ENCODE results near the gene FER. TPM values are rescaled to one million over a fixed set of nuclear protein-coding genes. Genes with fewer than 3 reads are reported as not detected.

FER gene
- total and polyA plus RNA-seq, 10 of the 15 experiments (the other 5 are each of a cell fraction or from before 2014, with no cell fraction given): 4.4 to 19.1 (median 9.6) TPM

- no peak for DNase-seq (ENCODE audit: low read depth, low spot score)
- no peaks in the 10 kb centered on the region for H3K27me3 ChIP-seq (replicated peaks in 1 of 2; ENCODE audit: control insufficient read depth in 2 of 2, insufficient read depth in 2 of 2, low read length in 1 of 2)
- no peak overlapping the region for H3K4me2 ChIP-seq (ENCODE audit: control insufficient read depth, insufficient read depth)
- 52% methylated on average over 2 of the region's 3 CpGs for WGBS (ENCODE audit: insufficient coverage, insufficient replicate concordance, low lambda C conversion rate, missing lambda C conversion rate)
- SMC1A ChIA-PET (ENCODE audit: uncharacterized antibody, unreplicated experiment): interaction anchor here (1.1 kb wide), 1 partner anchor 111 kb away, joined by 3 read pairs; no protein-coding TSS in a partner anchor
- no peaks in the 10 kb centered on the region for H3K36me3 ChIP-seq (ENCODE audit: control insufficient read depth in 2 of 2, insufficient read depth in 2 of 2, low read length in 1 of 2)
- FAIRE-seq: no peak
- in situ Hi-C loops (cut with MboI) (no loop called here), intact Hi-C loops (cut with micrococcal nuclease; ENCODE audit: unreplicated experiment) (no loop called here)
- H4K20me1 ChIP-seq (ENCODE audit: control insufficient read depth, insufficient read depth): no peaks in the 10 kb centered on the region
- no TSS peak for BruUV-seq (replicated peaks)
- RAD21 ChIA-PET (ENCODE audit: unreplicated experiment): no interaction called here
- no peaks in the 10 kb centered on the region; the same call in 2 of the 3 replicates for H3K9me3 ChIP-seq (replicated peaks; ENCODE audit: control insufficient read depth, insufficient read depth, low read length)
- no peaks in the 10 kb centered on the region for H3K4me1 ChIP-seq (ENCODE audit: control insufficient read depth, insufficient read depth, low read length)
- no peak overlapping the region for H3K27ac ChIP-seq (ENCODE audit: control insufficient read depth, insufficient read depth)
- ATAC-seq: no peak
- H2AFZ ChIP-seq (ENCODE audit: control insufficient read depth, low read depth, low read length): no peak overlapping the region
- H3K9ac ChIP-seq (ENCODE audit: control insufficient read depth, insufficient read depth, low read length): no peak overlapping the region
- TF ChIP-seq PBX3 (IDR thresholded peaks at IDR 0.05; ENCODE audit: insufficient replicate concordance, low read depth, low read length) (no peak), SUPT20H (IDR thresholded peaks at IDR 0.05; ENCODE audit: borderline replicate concordance, control insufficient read depth, low read depth, low read length) (no peak), CREB1 (IDR thresholded peaks at IDR 0.05; ENCODE audit: low read depth) (no peak), PRDM15 (CRISPR knock-in tag; IDR thresholded peaks at IDR 0.05) (no peak), CBX3 (IDR thresholded peaks at IDR 0.05; ENCODE audit: borderline replicate concordance, low read depth) (no peak), RELA (IDR thresholded peaks at IDR 0.05; ENCODE audit: borderline replicate concordance, partially characterized antibody) (no peak), GABPA (IDR thresholded peaks at IDR 0.05; ENCODE audit: low read depth) (no peak)
- POLR2A ChIA-PET: no interaction called here
- no peak overlapping the region for H3K4me3 ChIP-seq
- no peaks in the 10 kb centered on the region for H3K79me2 ChIP-seq (ENCODE audit: control insufficient read depth, insufficient read depth, low read length)
- CTCF ChIA-PET: no interaction called here
Measured at GRCh38 chr5:108930107-108930506, 182.4 kb downstream of the FER start.
